Esophagus muscularis mucosa (tissue), 3 donors: ENCODE results near the gene KRT39.

Experiments used
- EP300 ChIP-seq: sonication (generic); formaldehyde crosslinking; IDR thresholded peaks from one replicate; pipeline ENCODE4 v1.6.1; 2017; ENCODE audit warnings: antibody characterized with exemption
- TF ChIP-seq, protein P1 (sequence below), 3 experiments: fragments of 200-600 bp in 2 of 3; fragments of 450-650 bp in 1 of 3; sonication (generic) in 2 of 3; IDR thresholded peaks; one replicate each; pipeline ENCODE4 v1.5.1; 2017 to 2019; ENCODE audit warnings: antibody characterized with exemption in 3 of 3, mild to moderate bottlenecking in 2 of 3, moderate library complexity in 1 of 3

DNA sequence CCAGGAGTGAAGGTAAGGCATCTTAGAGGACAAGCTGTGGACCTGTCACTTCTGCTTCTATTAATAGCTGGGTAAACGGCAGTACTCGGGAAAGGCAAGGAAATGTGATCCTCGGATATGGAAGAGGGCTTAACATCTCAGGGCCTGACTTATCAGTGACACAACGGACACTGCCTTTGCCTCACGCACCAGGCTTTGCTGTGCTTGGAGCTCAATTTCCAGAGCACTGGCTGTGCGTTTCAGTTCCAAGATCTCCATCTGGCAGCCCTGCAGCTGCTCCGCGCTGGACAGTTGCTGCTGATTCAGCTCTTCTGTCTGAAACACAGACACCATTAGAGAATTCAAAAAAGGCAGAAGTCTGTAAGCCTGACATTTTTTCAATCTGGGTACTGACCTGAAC lies 13.8 kb upstream of the KRT39 start:
- TF ChIP-seq, protein P1, sequence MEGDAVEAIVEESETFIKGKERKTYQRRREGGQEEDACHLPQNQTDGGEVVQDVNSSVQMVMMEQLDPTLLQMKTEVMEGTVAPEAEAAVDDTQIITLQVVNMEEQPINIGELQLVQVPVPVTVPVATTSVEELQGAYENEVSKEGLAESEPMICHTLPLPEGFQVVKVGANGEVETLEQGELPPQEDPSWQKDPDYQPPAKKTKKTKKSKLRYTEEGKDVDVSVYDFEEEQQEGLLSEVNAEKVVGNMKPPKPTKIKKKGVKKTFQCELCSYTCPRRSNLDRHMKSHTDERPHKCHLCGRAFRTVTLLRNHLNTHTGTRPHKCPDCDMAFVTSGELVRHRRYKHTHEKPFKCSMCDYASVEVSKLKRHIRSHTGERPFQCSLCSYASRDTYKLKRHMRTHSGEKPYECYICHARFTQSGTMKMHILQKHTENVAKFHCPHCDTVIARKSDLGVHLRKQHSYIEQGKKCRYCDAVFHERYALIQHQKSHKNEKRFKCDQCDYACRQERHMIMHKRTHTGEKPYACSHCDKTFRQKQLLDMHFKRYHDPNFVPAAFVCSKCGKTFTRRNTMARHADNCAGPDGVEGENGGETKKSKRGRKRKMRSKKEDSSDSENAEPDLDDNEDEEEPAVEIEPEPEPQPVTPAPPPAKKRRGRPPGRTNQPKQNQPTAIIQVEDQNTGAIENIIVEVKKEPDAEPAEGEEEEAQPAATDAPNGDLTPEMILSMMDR (IDR thresholded peaks at IDR 0.05) = no peak
- TF ChIP-seq EP300 = no peak
